K562 (cell line): ENCODE measurements around the gene TGM1. TPM values are rescaled to one million over a fixed set of nuclear protein-coding genes. Genes with fewer than 3 reads are reported as not detected.

Source experiments
- EZH2 ChIP-seq: IDR thresholded peaks from 2 replicates; pipeline ENCODE4 v1.6.1; 2012; ENCODE audit warnings: low read depth, mild to moderate bottlenecking, inconsistent platforms, low read length, borderline replicate concordance
- HCFC1 ChIP-seq: IDR thresholded peaks from 2 replicates; pipeline ENCODE4 v1.6.1; 2012; ENCODE audit warnings: low read depth, low read length, improper control_type of control experiment
- MAZ ChIP-seq, 2 experiments: fragments of 450-650 bp in 1 of 2; sonication (generic) in 1 of 2; formaldehyde crosslinking; IDR thresholded peaks in 1 of 2; conservative IDR thresholded peaks in 1 of 2; 2 replicates each; pipeline versions ENCODE4 v1.4.0 to v1.5.0; 2020; ENCODE audit warnings: mild to moderate bottlenecking in 1 of 2, missing genetic modification reagents in 1 of 2
- NONO ChIP-seq, 2 experiments: fragments of 200-400 bp in 1 of 2; fragments of 450-650 bp in 1 of 2; formaldehyde crosslinking in 1 of 2; IDR thresholded peaks; 2 replicates each; pipeline ENCODE4 v1.6.1; 2017; ENCODE audit warnings: low read depth in 2 of 2, mild to moderate bottlenecking in 2 of 2, moderate library complexity in 2 of 2, low read length in 1 of 2
- RB1 ChIP-seq: fragments of 450-650 bp; IDR thresholded peaks from 2 replicates; pipeline ENCODE4 v1.6.1; 2017; ENCODE audit warnings: low read depth, mild to moderate bottlenecking
- RCOR1 ChIP-seq, 2 experiments: IDR thresholded peaks; 2 replicates each; pipeline ENCODE4 v1.6.1; 2012; ENCODE audit warnings: low read depth in 2 of 2, low read length in 2 of 2, borderline replicate concordance in 1 of 2, improper control_type of control experiment in 1 of 2
- REST ChIP-seq, 2 experiments: fragments of 450-650 bp; formaldehyde crosslinking in 1 of 2; IDR thresholded peaks; 2 replicates each; pipeline versions ENCODE4 v1.4.0 to v1.6.1; 2014 to 2020; ENCODE audit warnings: mild to moderate bottlenecking in 2 of 2, borderline replicate concordance in 1 of 2, low read depth in 1 of 2
- SIX5 ChIP-seq, 2 experiments: IDR thresholded peaks; 2 replicates each; pipeline ENCODE4 v1.6.1; 2011; ENCODE audit warnings: low read length in 2 of 2, borderline replicate concordance in 1 of 2, low read depth in 1 of 2, mild to moderate bottlenecking in 1 of 2, moderate library complexity in 1 of 2; ENCODE audit not compliant: insufficient read depth in 1 of 2
- TAF15 ChIP-seq: fragments of 200-400 bp; formaldehyde crosslinking; IDR thresholded peaks from 2 replicates; pipeline ENCODE4 v1.6.1; 2017; ENCODE audit warnings: mild to moderate bottlenecking, low read depth, low read length, moderate library complexity
- UBTF ChIP-seq, 2 experiments: IDR thresholded peaks; 2 replicates each; pipeline ENCODE4 v1.6.1; 2012; ENCODE audit warnings: improper control_type of control experiment in 2 of 2, low read depth in 2 of 2, low read length in 2 of 2, borderline replicate concordance in 1 of 2
- ZBTB1 ChIP-seq: sonication (generic); formaldehyde crosslinking; IDR thresholded peaks from 2 replicates; pipeline ENCODE4 v1.8.1; 2023; ENCODE audit warnings: missing genetic modification reagents, low read depth, mild to moderate bottlenecking, borderline replicate concordance
- ZNF133 ChIP-seq: fragments of 250-450 bp; sonication (Bioruptor Pico); IDR thresholded peaks from 2 replicates; pipeline ENCODE4 v1.4.0; 2020; ENCODE audit warnings: mild to moderate bottlenecking
- ZNF551 ChIP-seq: fragments of 250-450 bp; sonication (Bioruptor Pico); IDR thresholded peaks from 2 replicates; pipeline ENCODE4 v1.5.0; 2021; ENCODE audit warnings: mild to moderate bottlenecking, moderate library complexity
- polyA plus RNA-seq, 8 experiments: library from polyadenylated mRNA; depleted of rRNA in 4 of 8; stranded (reverse) in 5 of 8; unstranded in 3 of 8; fragments of >200 nt; fragmentation: Nextera tagmentation in 2 of 8; fragmentation: Illumina TruSeq in 1 of 8; extraction: Ambion mirVana in 2 of 8; extraction: Trizol in 1 of 8; gene quantifications; 2 replicates each; pipeline versions ENCODE4 v1.2.1 to v1.2.3, GENCODE V29; 2011 to 2014; ENCODE audit warnings: inconsistent platforms in 1 of 8, missing spikeins in 1 of 8
- total RNA-seq, 7 experiments: library from RNA; depleted of rRNA in 6 of 7; stranded (reverse); fragments of >200 nt in 6 of 7; fragmentation: Illumina TruSeq in 2 of 7; extraction: Trizol in 2 of 7; gene quantifications; 2 replicates each; pipeline versions ENCODE4 v1.2.1 to v1.2.3, GENCODE V29; 2011 to 2021; ENCODE audit warnings: low replicate concordance in 1 of 7

The TGM1 gene
- total and polyA plus RNA-seq, 9 of the 15 experiments (the other 6 are each of a cell fraction or from before 2014, with no cell fraction given): 0.13 to 4.4 (median 0.88) TPM

GRCh38 chr14:24215495-24216344 is 47.3 kb downstream of the TGM1 start, which contains the start of gene MDP1 (continued):
- TF ChIP-seq UBTF (IDR thresholded peaks at IDR 0.05; ENCODE audit: borderline replicate concordance in 1 of 2, low read depth in 2 of 2, low read length in 2 of 2): peak in 1 of 2 experiments; percentile 53; a peak in 1 of 4 replicates
- 0 out of 4 replicates have a peak, but pooled peaks of 1 of the 2 experiments have one; percentile 8 for TF ChIP-seq SIX5 (IDR thresholded peaks at IDR 0.05; ENCODE audit: borderline replicate concordance in 1 of 2, insufficient read depth in 1 of 2, low read depth in 1 of 2, low read length in 2 of 2)
- TF ChIP-seq RCOR1 (IDR thresholded peaks at IDR 0.05; ENCODE audit: borderline replicate concordance in 1 of 2, low read depth in 2 of 2, low read length in 2 of 2): peak in 1 of 2 experiments; percentile 73; a peak in 2 of 4 replicates
- peak in 1 of 2 experiments; percentile 61; a peak in 1 of 4 replicates for TF ChIP-seq NONO (IDR thresholded peaks at IDR 0.05; ENCODE audit: low read depth in 2 of 2, low read length in 1 of 2)
- no peak for TF ChIP-seq ZNF133 (CRISPR knock-in tag)
- TF ChIP-seq REST (IDR thresholded peaks at IDR 0.05; ENCODE audit: borderline replicate concordance): peak; percentile 31; the same call in 1 of the 2 replicates
- TF ChIP-seq REST (CRISPR knock-in tag; IDR thresholded peaks at IDR 0.05; ENCODE audit: low read depth): no peak
- peak; percentile 50 to 60; a peak in 3 of 4 replicates for TF ChIP-seq MAZ (CRISPR knock-in tag; conservative IDR thresholded peaks at IDR 0.05 in 1 of 2, IDR thresholded peaks at IDR 0.05 in 1 of 2)
- no peak for TF ChIP-seq EZH2
- TF ChIP-seq HCFC1: peak; percentile 75
- peak; percentile 39; the same call in 1 of the 2 replicates for TF ChIP-seq RB1
- TF ChIP-seq ZBTB1: no peak
- TF ChIP-seq TAF15: no peak
- no peak for TF ChIP-seq ZNF551
